Eye (tissue), 1 donor: ENCODE data around the gene GRID1.
"Not testable (repeated sequence)": the region's sequence is repeated elsewhere in the genome, so short reads cannot be mapped to it uniquely, and the experiment has no call there.

Experiments used
- DNase-seq: peaks from one replicate; pipeline ENCODE4 v3.0.0-alpha.2; 2015

The GRID1 gene

GRCh38 chr10:86391986-86392722, 25.6 kb upstream of the GRID1 start:
- DNase-seq, result no peak

GRCh38 chr10:86391236-86391840, 24.7 kb upstream of the GRID1 start:
- no peak for DNase-seq

- no peak for DNase-seq
Observed at GRCh38 chr10:86390337-86391120, 23.9 kb upstream of the GRID1 start.

GRCh38 chr10:86389441-86390193, 23.0 kb upstream of the GRID1 start:
- peak; percentile 78 for DNase-seq

- DNase-seq, result not testable (repeated sequence)
Observed at GRCh38 chr10:86389109-86389440, 22.5 kb upstream of the GRID1 start.

- no peak for DNase-seq
Observed at GRCh38 chr10:86388119-86388704, 21.6 kb upstream of the GRID1 start.

GRCh38 chr10:86387178-86387794, 20.7 kb upstream of the GRID1 start:
- DNase-seq, result peak; percentile 53

GRCh38 chr10:86385806-86386205, 19.2 kb upstream of the GRID1 start:
- DNase-seq, result no peak

- no peak for DNase-seq
Observed at GRCh38 chr10:86377797-86378146, 11.2 kb upstream of the GRID1 start.

GRCh38 chr10:86376852-86377796, 10.5 kb upstream of the GRID1 start:
- peak; percentile 87 for DNase-seq

- no peak for DNase-seq
Observed at GRCh38 chr10:86376403-86376802, 9.8 kb upstream of the GRID1 start.

- no peak for DNase-seq
Observed at GRCh38 chr10:86375204-86375603, 8.6 kb upstream of the GRID1 start.

- no peak for DNase-seq
Observed at GRCh38 chr10:86374664-86375063, 8.1 kb upstream of the GRID1 start.

GRCh38 chr10:86373828-86374227, 7.2 kb upstream of the GRID1 start:
- no peak for DNase-seq

GRCh38 chr10:86373251-86373650, 6.7 kb upstream of the GRID1 start:
- DNase-seq, result no peak

- DNase-seq, result no peak
Observed at GRCh38 chr10:86372784-86373239, 6.2 kb upstream of the GRID1 start.

GRCh38 chr10:86372119-86372783, 5.7 kb upstream of the GRID1 start:
- no peak for DNase-seq

- DNase-seq, result no peak
Observed at GRCh38 chr10:86371691-86372090, 5.1 kb upstream of the GRID1 start.

GRCh38 chr10:86371116-86371515, 4.5 kb upstream of the GRID1 start:
- no peak for DNase-seq

GRCh38 chr10:86370006-86370585, 3.5 kb upstream of the GRID1 start:
- no peak for DNase-seq
